HFF-Myc (cell line): ENCODE results near the gene LLCFC1.

Source experiments
- DNase-seq: peaks from one replicate; pipeline ENCODE4 v3.0.0-alpha.2; 2011; ENCODE audit warnings: low read depth; ENCODE audit errors: extremely low read depth
- H3K4me3 ChIP-seq: replicated peaks from 2 replicates; pipeline ENCODE4 v1.5.1; 2011; ENCODE audit warnings: low read depth, mild to moderate bottlenecking, control low read depth, low read length
- TF ChIP-seq, protein P1 (sequence below): IDR thresholded peaks from 2 replicates; pipeline ENCODE4 v1.5.1; 2012; ENCODE audit warnings: mild to moderate bottlenecking, low read depth, low read length, control low read depth; ENCODE audit errors: missing control alignments

Gene LLCFC1

GRCh38 chr7:142910031-142910433 lies 29.3 kb upstream of the LLCFC1 start:
- DNase-seq, result no peak
- TF ChIP-seq, protein P1, sequence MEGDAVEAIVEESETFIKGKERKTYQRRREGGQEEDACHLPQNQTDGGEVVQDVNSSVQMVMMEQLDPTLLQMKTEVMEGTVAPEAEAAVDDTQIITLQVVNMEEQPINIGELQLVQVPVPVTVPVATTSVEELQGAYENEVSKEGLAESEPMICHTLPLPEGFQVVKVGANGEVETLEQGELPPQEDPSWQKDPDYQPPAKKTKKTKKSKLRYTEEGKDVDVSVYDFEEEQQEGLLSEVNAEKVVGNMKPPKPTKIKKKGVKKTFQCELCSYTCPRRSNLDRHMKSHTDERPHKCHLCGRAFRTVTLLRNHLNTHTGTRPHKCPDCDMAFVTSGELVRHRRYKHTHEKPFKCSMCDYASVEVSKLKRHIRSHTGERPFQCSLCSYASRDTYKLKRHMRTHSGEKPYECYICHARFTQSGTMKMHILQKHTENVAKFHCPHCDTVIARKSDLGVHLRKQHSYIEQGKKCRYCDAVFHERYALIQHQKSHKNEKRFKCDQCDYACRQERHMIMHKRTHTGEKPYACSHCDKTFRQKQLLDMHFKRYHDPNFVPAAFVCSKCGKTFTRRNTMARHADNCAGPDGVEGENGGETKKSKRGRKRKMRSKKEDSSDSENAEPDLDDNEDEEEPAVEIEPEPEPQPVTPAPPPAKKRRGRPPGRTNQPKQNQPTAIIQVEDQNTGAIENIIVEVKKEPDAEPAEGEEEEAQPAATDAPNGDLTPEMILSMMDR, result no peak
- no peak overlapping the region for H3K4me3 ChIP-seq

DNA sequence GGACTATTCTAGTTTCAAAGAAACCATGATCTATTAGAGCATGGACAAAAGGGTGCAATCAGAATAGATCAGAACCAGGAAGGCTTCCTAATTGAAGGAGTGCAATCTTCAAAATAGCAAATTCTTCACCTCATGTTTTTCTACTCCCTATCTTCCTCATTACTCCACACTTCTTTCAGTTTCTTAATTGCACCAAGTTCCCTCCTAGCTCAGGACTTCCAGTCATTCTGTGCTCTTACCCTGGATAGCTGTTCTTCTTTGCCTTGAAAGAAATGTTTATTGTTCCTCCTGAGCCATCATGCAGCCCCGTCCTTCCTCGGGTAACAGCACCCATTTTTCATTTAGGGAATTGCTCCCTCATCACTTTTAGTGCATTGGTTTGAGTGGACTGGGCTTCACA lies 28.8 kb upstream of the LLCFC1 start:
- TF ChIP-seq, protein P1, result no peak
- H3K4me3 ChIP-seq, result no peak overlapping the region
- DNase-seq, result no peak

GRCh38 chr7:142913051-142913450 lies 26.2 kb upstream of the LLCFC1 start:
- TF ChIP-seq, protein P1, result no peak
- DNase-seq, result no peak
- no peak overlapping the region for H3K4me3 ChIP-seq

DNA sequence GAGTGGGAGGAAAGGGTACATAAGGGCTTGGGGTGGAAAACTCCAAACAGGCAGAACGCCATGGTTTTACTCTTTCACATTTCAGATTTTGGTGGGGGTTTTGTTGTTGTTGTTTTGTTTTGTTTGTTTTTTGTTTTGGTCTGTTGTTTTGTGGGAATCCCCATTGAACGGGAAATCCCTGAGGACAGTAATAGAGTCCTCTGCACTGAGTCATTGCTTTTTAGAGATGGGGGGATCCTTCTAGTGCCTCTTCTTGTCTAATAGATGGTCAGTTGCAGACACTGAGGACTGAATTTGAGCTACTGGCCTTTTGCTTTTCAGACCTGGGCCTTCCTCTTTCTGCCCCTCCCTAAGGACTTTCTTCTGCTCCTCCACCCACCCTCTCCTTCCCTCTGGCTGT lies 25.7 kb upstream of the LLCFC1 start:
- no peak for DNase-seq
- TF ChIP-seq, protein P1, result no peak
- H3K4me3 ChIP-seq, result no peak overlapping the region

GRCh38 chr7:142914121-142914520 lies 25.2 kb upstream of the LLCFC1 start:
- DNase-seq, result no peak
- TF ChIP-seq, protein P1, result no peak
- no peak overlapping the region for H3K4me3 ChIP-seq

GRCh38 chr7:142915315-142915714 lies 24.0 kb upstream of the LLCFC1 start:
- H3K4me3 ChIP-seq, result no peak overlapping the region
- TF ChIP-seq, protein P1, result no peak
- no peak for DNase-seq

DNA sequence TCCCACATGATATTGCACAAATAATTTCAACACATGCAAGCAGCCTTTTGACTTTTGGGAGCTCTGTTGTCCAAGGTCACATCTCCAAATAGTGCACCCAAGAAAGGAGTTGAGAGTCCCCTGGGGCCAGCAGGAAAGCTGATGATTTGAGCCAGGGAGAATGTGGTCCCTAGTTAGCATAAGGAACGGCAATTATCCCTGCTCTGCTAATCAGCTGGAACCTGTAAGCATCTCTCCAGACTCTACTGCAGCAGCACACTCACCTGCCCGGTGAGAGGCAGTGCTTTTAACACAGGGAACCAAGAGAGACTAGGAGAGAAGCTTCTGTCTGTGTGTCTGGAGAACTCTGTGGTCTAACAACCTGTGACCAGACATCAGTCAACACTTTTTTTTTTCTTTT lies 22.8 kb upstream of the LLCFC1 start:
- no peak overlapping the region for H3K4me3 ChIP-seq
- TF ChIP-seq, protein P1, result no peak
- no peak for DNase-seq
